Limb (tissue), 2 donors: ENCODE results near the gene ADAM10.
"Not testable (repeated sequence)": the region's sequence is repeated elsewhere in the genome, so short reads cannot be mapped to it uniquely, and the experiment has no call there.

ENCODE experiments used
- DNase-seq, 2 donors: peaks; one replicate each; pipeline ENCODE4 v3.0.0-alpha.2; 2016; ENCODE audit errors: extremely low spot score in 2 of 2

ADAM10 gene

DNA sequence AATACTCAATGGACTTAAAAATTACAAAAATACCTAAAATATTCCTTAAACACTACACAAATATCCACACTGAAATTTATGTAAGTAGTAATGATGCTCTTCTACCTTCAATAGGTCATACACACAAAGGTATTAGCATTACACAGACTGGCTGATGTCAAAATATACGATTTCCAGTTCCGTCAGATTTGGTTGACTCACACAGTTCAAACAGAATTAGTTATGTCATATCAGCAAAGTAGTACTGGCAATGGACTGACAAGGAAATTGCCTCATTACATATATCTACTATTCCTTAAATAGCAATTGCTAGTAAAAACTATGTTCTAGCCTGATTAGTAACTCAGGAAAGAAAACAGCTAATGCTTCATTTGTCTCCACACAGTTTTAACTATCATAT is 70.8 kb downstream of the ADAM10 start:
- DNase-seq: no peak

DNA sequence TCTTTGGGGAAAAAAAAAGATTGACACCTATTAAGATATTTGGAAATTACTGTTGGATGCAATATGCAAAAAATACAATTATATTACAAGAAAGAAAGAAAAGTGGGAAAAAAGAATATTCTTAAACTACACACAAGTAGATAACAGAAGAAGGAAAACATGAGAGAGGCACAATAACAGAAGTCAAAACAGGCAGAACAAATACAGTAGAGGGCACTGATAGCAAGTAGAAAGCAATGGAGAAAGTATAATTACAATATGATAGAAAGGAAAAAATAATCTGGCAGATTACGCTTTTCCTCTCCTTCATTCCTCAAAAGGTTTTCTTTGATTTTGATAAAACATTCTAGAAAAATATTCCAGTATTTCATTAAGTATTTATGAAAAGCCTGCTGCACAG is 72.1 kb downstream of the ADAM10 start:
- DNase-seq: no peak

DNA sequence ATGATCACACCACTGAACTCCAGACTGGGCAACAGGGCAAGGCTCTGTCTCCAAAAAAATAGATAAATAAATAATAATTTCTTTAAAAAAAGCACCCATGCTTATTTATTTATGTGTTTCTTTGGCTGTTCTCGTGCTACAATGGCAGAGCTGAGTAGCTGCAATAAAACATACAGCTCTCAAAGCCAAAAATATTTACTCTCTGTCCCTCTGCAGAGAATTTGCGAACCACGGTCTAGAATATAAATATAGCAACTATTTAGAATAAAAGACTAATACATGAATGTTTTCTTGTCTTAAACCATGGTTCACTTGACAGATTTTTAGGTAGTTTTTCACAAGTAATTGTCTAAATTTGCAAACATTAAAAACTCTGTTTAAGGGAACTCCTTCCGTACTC is 72.7 kb downstream of the ADAM10 start:
- no peak for DNase-seq

DNA sequence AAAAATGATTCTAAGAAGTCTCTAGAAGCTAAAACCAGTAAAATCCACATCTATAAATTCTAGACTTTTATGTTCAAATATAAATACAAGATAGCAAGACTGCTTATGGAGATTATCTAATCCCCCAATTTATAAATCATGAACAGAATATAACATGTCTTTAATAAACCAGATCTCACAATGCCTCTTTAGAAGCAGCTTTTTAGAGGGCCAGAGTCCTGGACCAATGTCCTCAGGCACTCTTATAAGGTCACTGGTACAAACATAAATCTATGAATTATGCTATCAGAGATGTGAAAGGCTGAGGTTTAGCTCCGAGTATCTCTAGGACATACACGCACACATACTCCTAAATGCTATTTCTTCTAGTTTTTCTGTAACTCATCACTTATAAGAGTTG is 78.3 kb downstream of the ADAM10 start:
- DNase-seq: no peak

DNA sequence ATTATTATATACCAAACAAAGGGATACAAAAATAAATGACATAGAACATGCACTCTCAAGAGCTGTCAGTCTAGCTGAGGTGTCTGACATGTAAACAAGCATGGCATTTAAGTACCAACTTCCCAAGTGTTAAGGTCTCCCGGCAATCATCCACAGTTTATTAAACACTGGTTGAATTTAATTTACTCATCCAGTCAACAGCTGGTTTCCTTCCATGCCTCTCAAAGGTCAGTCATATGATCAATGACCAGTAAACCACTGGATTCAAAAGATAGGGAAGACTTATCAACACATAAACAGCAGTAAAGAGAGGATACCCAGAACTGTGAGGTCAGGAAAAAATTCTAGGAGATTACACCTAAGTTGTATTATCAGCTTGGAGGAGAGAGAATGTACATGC is 80.4 kb downstream of the ADAM10 start:
- no peak for DNase-seq

DNA sequence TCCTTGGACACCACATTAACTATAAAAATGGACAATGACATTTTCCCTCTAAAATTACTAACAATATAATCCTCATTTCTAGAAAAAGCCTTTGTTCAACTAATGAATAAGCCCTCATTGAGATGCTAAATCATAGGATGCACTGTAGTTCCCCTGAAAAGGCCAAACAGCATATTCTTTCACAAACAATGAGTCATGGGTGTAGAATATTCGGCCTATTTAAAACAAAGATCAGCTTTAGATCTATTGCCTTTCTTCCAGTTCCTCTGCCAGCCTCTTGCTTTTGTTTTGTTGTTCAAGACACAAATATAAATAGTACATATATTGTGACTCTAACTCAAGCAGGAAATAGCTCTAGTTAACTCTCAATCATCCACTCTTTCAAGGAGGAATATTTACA is 82.5 kb downstream of the ADAM10 start:
- no peak for DNase-seq

DNA sequence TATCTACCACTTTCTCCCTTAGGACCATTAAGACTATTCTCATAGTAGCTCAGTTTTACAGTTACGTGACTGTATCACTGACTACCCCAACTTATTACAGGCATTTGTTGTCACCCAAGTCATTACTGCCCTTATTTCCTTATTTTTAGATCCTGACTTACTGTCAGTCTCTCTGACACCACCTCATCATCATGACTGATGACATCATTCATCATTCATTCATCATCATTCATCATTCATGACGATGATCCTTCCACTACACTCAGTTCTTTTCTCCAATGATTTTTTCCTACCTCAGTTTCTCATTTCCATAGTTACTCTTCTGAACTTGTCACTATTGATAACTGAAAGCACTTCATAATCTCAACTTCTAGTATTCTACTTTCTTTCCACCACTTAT is 83.8 kb downstream of the ADAM10 start:
- DNase-seq: no peak

DNA sequence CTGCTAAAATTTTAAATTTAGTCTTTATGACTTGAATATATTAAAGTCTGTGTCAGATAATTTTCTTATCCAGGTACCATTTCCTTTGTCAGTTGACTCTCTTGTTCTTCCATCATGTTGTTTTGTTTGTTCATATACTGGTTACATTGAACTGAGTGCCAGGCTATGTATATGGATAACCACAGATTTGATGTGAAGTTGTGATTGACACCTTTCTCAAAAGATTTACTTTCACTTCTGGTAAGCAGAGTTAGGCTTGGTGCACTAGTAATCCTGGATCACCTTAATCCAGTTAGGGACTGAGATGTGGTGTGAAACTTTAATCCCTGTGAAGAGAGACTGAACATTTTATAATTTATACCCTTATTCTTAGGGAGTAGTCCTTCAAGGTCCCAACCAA is 99.4 kb downstream of the ADAM10 start:
- DNase-seq: no peak

DNA sequence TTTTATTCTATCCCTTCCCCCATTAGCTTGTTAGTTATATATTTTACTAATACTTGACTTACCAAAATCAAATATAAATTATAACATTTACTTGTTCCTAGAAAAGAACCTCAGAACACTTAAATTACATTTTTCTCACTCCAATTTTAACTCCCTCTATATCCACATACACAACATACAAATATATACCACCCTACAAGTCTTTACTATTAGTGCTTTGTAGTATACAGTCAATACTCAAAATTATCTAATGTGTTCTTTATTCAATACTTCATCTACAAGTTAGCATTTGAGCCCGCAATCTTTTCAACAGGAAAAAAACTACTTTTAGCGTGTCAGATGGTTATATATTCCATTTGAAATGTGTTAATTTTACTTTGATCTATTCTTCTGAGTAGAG is 100.3 kb downstream of the ADAM10 start:
- DNase-seq: no peak

DNA sequence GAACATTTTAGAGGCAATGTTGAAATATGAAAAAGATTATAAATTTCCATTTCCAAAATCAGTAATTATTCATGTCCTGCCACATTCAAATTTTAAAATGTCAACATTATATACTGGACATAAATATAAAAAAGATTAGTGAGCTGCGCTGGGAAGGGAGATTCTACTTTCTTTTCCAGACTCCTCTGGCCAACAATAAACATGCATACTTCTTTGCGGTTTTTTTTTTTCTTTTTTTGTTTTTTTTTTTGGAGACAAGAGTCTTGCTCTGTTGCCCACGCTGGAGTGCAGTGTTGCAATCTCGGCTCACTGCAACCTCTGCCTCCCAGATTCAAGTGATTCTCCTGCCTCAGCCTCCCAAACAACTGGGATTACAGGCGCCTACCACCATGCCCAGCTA is 105.5 kb downstream of the ADAM10 start:
- no peak for DNase-seq

DNA sequence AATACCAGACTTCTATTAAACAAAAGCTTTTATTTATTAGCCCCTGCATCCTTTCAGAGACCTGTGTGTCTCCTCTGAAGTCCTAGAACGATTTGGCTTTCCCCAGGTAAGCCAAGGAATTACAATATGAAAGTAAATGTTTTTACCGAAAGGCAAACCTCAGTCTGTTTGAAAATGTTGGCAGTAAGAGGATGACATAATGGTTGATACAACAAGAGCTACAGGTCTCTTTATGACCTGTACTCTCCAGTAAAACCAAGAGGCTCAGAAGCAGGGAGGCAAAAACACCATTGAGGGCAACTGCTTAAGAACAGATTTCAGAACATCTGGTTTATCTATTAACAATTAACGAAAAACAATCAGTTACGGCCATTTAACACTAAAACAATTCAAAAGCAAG is 107.8 kb downstream of the ADAM10 start:
- DNase-seq: no peak

DNA sequence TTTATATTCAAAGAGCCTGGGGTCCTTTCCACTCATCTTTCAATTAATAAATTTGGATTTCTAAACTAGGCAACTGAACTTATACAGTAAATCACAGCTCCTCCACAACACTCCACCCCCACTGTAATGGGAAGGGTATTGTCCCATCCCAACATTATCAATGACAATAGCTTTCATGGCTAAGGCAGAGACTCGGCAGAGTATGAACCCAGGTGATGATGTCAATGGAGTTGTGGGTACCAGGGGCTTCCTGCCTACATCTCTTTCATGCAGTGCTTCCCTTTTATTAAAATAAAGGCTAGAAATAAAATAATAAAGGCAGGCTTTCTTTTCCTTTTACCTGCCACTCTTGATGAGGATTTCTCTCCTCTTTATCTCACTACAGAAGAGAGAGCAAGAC is 109.5 kb downstream of the ADAM10 start:
- no peak for DNase-seq

DNA sequence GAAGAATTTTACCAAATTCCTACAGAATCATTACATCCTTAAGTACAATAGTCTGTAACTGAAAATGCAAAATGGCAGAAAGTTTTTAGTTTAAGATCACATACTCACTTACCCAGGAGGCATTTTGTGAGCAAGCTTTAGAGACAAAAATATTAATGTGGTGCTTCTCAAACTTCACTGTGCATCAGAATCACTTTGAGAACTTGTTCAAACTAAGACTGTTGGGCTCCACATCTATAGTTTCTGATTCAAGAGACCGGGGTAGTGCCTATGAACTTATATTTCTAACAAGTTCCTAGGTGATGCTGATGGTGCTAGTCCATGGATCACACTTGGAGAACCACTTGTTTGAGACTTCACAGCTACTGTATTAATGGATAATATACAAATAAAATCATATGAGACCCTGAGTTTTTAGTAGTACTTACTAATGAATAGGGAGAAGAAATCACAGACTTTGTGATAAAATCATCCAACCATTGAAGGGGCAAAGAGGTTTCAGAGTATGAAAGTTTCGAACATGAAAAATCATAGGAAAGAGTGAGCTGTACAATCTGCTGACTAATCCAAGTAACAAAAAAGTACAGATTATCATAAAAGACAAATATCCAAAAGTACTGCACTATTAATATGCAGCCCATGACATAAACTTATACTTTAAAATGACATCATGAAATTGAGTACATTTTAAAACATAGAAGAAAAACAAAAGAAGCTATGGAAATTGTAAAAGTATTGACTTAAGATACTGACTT is 110.3 kb downstream of the ADAM10 start:
- no peak for DNase-seq

DNA sequence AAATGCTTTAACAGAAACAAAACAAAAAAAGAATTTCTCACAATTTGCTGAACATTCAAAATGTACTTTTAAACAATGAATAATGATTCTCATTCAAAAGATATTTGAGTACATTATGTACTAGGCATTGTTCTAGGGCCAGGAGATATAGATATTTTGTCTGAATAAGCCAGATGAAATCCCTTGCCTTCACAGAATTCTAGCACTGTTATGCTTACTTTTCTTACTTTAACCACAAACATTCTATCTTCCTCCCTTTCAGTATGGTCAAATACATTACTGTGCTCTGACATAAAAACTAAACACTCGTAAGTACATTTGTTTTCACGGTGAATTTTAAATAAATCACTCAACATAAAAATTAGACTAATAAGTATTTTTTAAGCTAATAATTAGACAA is 116.7 kb downstream of the ADAM10 start:
- no peak for DNase-seq

DNA sequence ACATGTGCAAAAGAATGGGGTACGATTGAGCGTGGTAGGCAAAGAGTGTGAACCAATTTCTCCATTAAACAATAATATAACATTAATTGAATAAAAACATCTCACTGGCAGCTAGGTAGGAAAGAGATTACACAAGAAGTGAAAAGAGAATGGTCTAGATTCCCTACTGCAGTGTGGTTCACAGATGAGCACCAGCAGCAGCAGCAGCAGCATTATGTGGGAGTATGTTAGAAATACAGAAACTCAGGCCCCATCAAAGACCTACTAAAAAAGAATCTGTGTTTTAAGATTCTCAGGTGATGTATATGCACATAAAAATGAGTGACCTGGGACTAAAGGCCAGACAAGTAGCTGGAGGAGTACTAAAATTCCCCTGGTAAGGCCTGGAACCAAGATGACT is 118.2 kb downstream of the ADAM10 start:
- DNase-seq: no peak

DNA sequence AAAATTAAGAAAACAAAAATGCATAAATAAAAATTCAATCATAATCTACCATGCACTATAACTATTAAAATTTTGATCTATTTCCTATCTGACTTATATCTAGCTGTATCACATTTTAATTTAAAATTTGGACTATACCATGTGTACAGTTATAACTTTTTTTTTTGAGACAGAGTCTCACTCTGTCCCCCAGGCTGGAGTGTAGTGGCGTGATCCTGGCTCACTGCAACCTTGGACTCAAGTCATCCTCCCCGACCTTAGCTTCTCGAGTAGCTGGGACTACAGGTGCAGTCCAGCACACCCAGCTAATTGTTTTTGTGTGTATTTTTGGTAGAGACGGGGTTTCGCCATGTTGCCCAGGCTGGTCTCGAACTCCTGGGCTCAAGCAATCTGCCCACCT is 119.9 kb downstream of the ADAM10 start:
- no peak for DNase-seq

DNA sequence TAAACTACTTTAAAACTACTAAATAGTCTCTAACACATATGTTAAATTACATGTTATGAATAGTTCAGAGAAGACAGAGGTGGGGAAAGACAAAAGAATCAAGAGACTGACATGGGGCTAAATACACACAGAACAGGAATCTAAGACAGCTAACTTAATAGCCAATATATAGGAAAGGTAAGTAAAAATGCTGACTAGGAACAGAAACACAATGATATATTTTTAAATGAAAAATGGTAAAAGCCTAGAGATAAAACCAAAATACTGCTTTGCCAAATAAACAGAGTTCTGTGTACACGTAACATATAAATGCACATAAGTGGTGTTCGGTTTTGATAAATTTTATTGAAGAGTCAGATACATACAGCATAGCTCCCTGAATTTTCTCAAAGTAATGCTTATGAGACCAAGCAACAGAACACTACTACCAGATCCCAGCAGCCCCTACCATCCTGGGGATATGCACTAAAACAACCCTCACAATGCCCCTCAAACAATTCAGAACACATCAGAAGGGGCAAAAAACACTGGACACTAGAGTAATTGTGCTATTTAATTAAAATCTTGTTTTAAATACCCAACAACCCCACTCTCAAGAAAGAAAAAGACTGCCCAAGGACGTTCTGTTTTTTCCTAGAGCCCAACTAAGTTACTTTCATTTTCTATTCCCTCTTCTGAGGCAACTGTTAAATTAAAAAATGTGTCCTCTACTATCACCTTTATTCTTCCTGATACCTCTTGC is 121.1 kb downstream of the ADAM10 start:
- DNase-seq: no peak

DNA sequence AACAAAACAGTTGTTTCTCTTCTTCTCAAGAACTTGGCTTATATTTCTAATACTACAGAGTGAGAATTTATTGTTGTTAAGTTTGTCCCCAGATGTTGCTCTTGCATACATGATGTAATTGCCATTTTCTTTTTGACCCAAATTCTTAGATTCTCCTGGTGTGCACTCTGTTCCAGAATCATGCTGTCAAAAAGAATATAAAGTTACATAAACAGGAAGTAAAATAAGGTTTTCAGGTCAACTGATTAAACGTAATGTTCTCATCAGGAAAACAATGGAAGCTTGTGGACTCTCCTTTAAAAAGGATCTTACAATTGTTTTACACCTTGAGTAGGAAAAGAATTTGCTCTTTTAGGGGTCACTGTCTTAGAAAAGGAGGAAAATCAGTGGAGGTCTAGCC is 121.8 kb downstream of the ADAM10 start:
- DNase-seq: no peak

DNA sequence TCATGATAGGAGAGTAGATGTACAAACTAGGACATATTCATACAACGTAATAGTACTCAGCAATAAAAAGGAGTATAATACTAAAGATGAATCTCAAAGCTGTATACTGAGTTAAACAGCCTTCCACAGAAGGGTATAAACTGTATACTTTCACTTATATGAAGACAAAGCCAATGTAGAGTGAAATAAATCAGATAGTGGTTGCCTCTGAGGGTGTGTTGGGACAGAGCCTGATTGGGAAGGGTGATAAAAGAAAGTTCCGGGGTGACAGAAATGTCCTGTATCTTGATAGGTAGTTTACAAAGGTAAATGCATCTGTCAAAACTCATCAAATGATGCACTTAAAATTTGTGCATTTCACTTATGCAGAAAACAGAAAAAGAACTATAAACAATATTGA is 122.5 kb downstream of the ADAM10 start:
- no peak for DNase-seq

DNA sequence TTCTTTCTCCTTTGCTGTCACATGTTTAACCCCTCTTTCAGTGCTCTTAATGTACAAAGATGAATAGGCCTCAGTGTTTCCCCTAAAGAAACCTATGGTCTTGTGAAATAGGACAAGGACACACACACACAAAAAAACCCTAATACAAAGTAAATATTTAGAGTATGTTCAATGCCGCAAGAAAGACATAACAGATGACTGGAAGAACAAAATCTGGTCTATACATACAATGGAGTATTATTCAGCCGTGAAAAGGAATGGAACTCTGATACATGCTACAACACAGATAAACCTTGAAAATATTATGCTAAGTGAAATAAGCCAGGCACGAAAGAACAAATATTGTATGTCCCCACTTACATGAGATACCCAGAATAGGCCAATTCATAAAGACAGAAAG is 123.1 kb downstream of the ADAM10 start:
- no peak for DNase-seq

DNA sequence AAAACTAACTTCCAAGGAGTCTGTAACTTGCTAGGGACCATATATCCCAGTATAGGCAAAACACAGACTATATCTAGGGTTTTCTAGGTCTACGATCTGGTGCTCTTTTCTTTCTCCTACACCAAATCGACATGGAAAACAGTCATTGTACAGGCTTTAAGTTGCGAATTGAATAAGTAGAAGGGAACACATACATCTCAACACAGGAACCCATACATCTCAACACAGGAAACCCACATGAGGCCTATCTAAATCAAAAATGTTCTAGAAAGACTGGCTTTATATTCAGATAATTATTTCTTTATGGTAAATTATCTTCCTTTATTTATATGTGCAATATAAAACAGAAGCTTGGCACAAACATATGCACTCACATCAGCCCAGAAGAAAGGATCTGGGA is 126.6 kb downstream of the ADAM10 start:
- DNase-seq: no peak

DNA sequence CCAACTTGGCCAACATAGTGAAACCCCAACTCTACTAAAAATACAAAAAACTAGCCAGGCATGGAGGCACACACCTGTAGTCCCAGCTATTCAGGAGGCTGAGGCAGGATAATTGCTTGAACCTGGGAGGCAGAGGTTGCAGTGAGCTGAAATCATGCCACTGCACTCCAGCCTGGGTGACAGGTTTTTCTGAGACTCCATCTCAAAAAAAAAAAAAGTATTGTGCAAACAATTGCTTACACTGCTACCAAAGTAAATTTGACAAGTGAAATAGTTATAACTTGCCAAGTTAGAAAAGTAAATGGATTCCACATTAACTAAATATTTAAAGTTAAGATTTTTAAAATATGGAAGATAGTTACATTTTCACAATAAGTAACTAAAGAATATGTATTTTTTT is 129.2 kb downstream of the ADAM10 start:
- DNase-seq: not testable (repeated sequence)

DNA sequence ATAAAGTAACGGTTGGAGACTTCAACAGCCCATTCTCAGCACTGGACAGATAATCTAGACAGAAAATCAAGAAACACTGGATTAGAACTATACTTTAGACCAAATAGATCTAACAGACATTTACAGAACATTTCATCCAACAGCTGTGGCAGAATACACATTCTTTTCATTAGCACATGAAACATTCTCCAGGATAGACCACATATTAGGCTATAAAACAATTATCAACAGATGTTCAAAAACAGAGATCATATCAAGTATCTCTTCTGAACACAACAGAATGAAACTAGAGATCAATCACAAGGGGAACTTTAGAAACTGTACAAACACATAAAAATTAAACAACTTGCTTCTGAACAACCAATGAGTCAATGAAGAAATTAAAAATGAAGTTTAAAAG is 133.3 kb downstream of the ADAM10 start:
- DNase-seq: no peak
